Aorta (tissue), 5 donors: ENCODE results near the gene NBEAL1. TPM values are rescaled to one million over a fixed set of nuclear protein-coding genes. Genes with fewer than 3 reads are reported as not detected.
"Not testable (repeated sequence)": the region's sequence is repeated elsewhere in the genome, so short reads cannot be mapped to it uniquely, and the experiment has no call there.

Experiments
- ATAC-seq: fragments of 200-7000 bp; cut with Tn5 transposase; one replicate; pipeline ENCODE4 v1.9.1; 2022; ENCODE audit warnings: moderate library complexity; ENCODE audit not compliant: low FRiP score
- DNase-seq, 2 donors: peaks; one replicate each; pipeline ENCODE4 v3.0.0-alpha.2; 2020
- H3K27ac ChIP-seq, 2 donors: one replicate each; pipeline ENCODE4 v1.5.1; 2013; ENCODE audit warnings: low read length in 2 of 2, mild to moderate bottlenecking in 2 of 2, moderate library complexity in 2 of 2, control low read depth in 1 of 2, inconsistent platforms in 1 of 2, low read depth in 1 of 2
- H3K27me3 ChIP-seq, 2 donors: one replicate each; pipeline ENCODE4 v1.6.1; 2013; ENCODE audit warnings: control low read depth in 1 of 2, low read length in 1 of 2, mild to moderate bottlenecking in 1 of 2, moderate library complexity in 1 of 2; ENCODE audit not compliant: insufficient read depth in 2 of 2, control insufficient read depth in 1 of 2
- H3K36me3 ChIP-seq, 2 donors: one replicate each; pipeline ENCODE4 v1.6.1; 2013; ENCODE audit warnings: control low read depth in 1 of 2, low read length in 1 of 2, mild to moderate bottlenecking in 1 of 2; ENCODE audit not compliant: insufficient read depth in 2 of 2, control insufficient read depth in 1 of 2
- H3K4me1 ChIP-seq, 2 donors: one replicate each; pipeline ENCODE4 v1.6.1; 2013; ENCODE audit warnings: low read length in 2 of 2, control low read depth in 1 of 2, mild to moderate bottlenecking in 1 of 2, moderate library complexity in 1 of 2; ENCODE audit not compliant: insufficient read depth in 2 of 2, control insufficient read depth in 1 of 2
- H3K4me3 ChIP-seq, 2 donors: one replicate each; pipeline ENCODE4 v1.5.1; 2013; ENCODE audit warnings: low read length in 2 of 2, control low read depth in 1 of 2, mild to moderate bottlenecking in 1 of 2
- H3K9me3 ChIP-seq: one replicate; pipeline ENCODE4 v1.6.1; 2013; ENCODE audit warnings: mild to moderate bottlenecking, low read length; ENCODE audit not compliant: control insufficient read depth
- WGBS, 2 donors: extraction: QIAGEN DNeasy Blood & Tissue Kit; methylation state at CpG; one replicate each; pipeline ENCODE4 v1.1.7; 2013; 5-methylcytosine and 5-hydroxymethylcytosine counted together
- intact Hi-C, 2 donors: fragments of 100-400 bp; cut with DNase I; formaldehyde crosslinking; loops; one replicate each; pipeline versions ENCODE4 v1.14.2 to v1.15.0; 2022
- polyA plus RNA-seq, 2 donors: library from polyadenylated mRNA; stranded (reverse); fragments of 200-250 nt; gene quantifications; one replicate each; pipeline ENCODE4 v1.2.3, GENCODE V29; 2013
- total RNA-seq, 2 donors: library from RNA; stranded (reverse); fragmentation: NEBNext Ultra II Directional; extraction: Animal tissue kit (Norgen Biotek cat#: 25700); gene quantifications; one replicate each; pipeline ENCODE4 v1.2.1, GENCODE V29; 2021
- donor health status: healthy with polysubstance abuse.
- donor health status: Bipolar disorder and iron deficiency.
- donor health status: DM: no; HTN: no; CAD: no.
- donor health status: DM: no; HTN: no; CAD: no.
- donor health status: DM: yes; HTN: yes; CAD: no.

NBEAL1 gene
- total and polyA plus RNA-seq, 4 donors = 15.0 to 178 (median 41.9) TPM

DNA sequence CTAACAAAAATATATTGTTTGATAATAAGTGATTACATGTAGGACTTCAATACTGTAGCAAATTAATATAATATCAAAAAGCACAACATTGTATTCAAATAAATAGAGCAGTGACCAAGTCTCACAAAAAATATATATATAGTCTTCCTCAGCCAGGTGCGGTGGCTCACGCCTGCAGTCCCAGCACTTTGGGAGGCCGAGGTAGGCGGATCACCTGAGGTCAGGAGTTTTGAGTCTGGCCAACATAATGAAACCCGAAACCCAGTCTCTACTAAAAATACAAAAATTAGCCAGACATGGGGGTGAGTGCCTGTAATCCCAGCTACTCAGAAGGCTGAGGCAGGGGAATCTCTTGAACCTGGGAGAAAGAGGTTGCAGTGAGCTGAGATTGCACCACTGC, 148.0 kb downstream of the NBEAL1 start:
- H3K4me1 ChIP-seq, H3K4me3 ChIP-seq, ATAC-seq, H3K9me3 ChIP-seq, H3K27me3 ChIP-seq, intact Hi-C loops, H3K36me3 ChIP-seq, DNase-seq, H3K27ac ChIP-seq: not testable (repeated sequence)
- 96 to 99% methylated on average over 5 of the region's 5 CpGs for whole genome bisulfite sequencing, 2 donors

DNA sequence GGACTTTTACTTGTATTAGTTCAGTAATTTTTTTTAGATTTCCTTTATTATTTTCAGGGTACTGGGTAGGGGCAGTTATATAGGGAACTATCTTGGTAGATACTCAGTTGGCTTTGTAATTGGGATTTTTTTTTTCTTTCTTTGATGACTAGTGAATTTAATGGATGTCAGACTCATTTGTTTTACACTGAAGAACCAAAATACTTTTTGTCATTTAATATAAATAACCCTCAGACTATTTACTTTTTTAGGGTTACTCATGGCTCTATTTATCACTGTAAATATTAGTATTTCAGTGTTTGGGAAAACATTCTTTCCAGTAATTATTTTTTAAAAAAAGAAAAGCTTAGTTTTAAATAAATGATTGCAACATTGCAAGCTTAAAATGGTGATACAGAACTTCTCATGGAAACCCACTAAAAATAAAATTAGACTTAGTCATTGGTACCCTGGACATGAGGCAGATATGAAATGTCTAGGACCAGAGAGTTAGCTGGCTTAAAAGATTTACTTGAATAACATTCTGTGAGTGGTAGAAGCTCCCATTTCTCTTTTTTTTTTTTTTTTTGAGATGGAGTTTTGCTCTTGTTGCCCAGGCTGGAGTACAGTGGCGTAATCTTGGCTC, 149.7 kb downstream of the NBEAL1 start:
- Histone ChIP-seq H3K27ac (no peak overlapping the region), H3K4me3 (no peak overlapping the region), H3K27me3 (no peaks in the 10 kb centered on the region), H3K4me1 (no peaks in the 10 kb centered on the region), H3K36me3 (peaks cover 0 to 3% of the 10 kb centered on the region in 2 donors), H3K9me3 (no peaks in the 10 kb centered on the region)
- intact Hi-C loops = no loop called here
- DNase-seq (no peak), ATAC-seq (peak; percentile 57)
- WGBS, 2 donors = 73 to 92% methylated on average over 1 of the region's 1 CpG

GRCh38 chr2:203167751-203168150, 153.1 kb downstream of the NBEAL1 start:
- no peaks in the 10 kb centered on the region for H3K4me1 ChIP-seq
- no peaks in the 10 kb centered on the region for H3K27me3 ChIP-seq
- H3K36me3 ChIP-seq = peaks cover 0 to 3% of the 10 kb centered on the region in 2 donors
- H3K4me3 ChIP-seq = no peak overlapping the region
- intact Hi-C loops = no loop called here
- ATAC-seq (no peak), DNase-seq (no peak)
- no peak overlapping the region for H3K27ac ChIP-seq
- 88 to 93% methylated on average over 5 of the region's 5 CpGs for WGBS, 2 donors
- H3K9me3 ChIP-seq = no peaks in the 10 kb centered on the region

- Histone ChIP-seq H3K36me3 (peaks cover 0 to 3% of the 10 kb centered on the region in 2 donors), H3K9me3 (no peaks in the 10 kb centered on the region), H3K27ac (no peak overlapping the region), H3K4me1 (no peaks in the 10 kb centered on the region), H3K27me3 (no peaks in the 10 kb centered on the region), H3K4me3 (no peak overlapping the region)
- DNase-seq (no peak), ATAC-seq (no peak)
- intact Hi-C loops = no loop called here
- WGBS, 2 donors = 19 to 21% methylated on average over 4 of the region's 4 CpGs
Observed at GRCh38 chr2:203170502-203170901, 155.8 kb downstream of the NBEAL1 start.

DNA sequence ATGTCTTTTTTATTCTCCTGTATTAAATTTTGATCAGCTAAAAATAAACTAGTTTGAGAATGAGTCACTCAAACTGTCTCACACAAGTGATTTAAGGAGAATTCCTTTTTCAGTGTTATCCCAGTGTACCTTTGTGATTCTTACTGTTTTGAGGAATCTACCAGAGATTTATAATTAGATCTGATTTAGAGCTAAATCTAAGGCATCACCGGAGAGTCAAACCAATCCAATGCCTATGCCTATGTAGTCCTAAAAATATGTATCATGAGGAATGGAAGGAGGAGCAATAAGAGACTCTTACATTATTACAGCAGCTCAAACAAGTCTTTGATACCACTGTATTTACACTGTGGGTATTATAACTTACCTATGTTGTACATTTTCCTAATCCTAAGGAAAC, 160.7 kb downstream of the NBEAL1 start:
- H3K36me3 ChIP-seq = no peaks in the 10 kb centered on the region
- H3K4me1 ChIP-seq = no peaks in the 10 kb centered on the region
- H3K27ac ChIP-seq = no peak overlapping the region
- 32 to 35% methylated on average over 1 of the region's 1 CpG for WGBS, 2 donors
- H3K27me3 ChIP-seq = no peaks in the 10 kb centered on the region
- intact Hi-C loops = no loop called here
- DNase-seq (no peak), ATAC-seq (no peak)
- no peaks in the 10 kb centered on the region for H3K9me3 ChIP-seq
- no peak overlapping the region for H3K4me3 ChIP-seq

- intact Hi-C loops = no loop called here
- Histone ChIP-seq H3K4me3 (no peak overlapping the region), H3K27me3 (no peaks in the 10 kb centered on the region), H3K9me3 (no peaks in the 10 kb centered on the region), H3K4me1 (no peaks in the 10 kb centered on the region), H3K36me3 (peaks cover 0 to 5% of the 10 kb centered on the region in 2 donors), H3K27ac (no peak overlapping the region)
- no peak for DNase-seq
- ATAC-seq = no peak
Observed at GRCh38 chr2:203177361-203177760, 162.7 kb downstream of the NBEAL1 start.

DNA sequence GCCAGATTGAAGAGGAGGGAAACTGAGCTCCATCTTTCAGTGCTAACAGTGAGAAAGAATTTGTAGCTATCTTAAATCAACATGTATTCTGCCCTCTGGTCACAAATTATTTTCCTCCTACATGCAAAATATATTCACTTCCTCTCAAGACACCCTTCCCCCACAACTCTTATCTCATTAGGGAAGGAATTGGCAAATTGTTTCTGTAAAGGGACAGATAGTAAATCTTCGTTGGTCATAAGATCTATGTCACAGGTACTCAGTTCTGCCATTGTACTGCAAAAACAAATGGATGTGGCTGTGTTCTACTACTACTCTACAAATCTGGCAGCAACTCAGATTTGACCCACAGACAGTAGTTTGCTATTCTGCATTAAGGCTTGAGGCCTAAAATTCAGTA, 171.2 kb downstream of the NBEAL1 start:
- ATAC-seq (no peak), DNase-seq (no peak)
- Histone ChIP-seq H3K9me3 (no peaks in the 10 kb centered on the region), H3K4me1 (no peaks in the 10 kb centered on the region), H3K27ac (no peak overlapping the region), H3K4me3 (no peak overlapping the region), H3K27me3 (no peaks in the 10 kb centered on the region), H3K36me3 (peaks cover 5 to 6% of the 10 kb centered on the region in 2 donors)
- intact Hi-C loops = no loop called here
- 72 to 89% methylated on average over 1 of the region's 1 CpG for WGBS, 2 donors

DNA sequence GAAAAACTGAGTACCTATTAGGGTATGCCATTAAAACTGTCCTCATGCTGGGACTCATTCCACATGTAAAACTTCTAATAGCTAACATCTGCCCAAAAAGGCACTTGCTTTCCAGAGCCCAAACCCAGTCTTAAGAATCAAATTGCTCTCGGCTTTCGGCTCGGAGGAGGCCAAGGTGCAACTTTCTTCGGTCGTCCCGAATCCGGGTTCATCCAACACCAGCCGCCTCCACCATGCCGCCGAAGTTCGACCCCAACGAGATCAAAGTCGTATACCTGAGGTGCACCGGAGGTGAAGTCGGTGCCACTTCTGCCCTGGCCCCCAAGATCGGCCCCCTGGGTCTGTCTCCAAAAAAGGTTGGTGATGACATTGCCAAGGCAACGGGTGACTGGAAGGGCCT, 175.9 kb downstream of the NBEAL1 start:
- H3K27ac ChIP-seq, ATAC-seq, H3K27me3 ChIP-seq, H3K4me1 ChIP-seq, intact Hi-C loops, H3K4me3 ChIP-seq, DNase-seq, H3K36me3 ChIP-seq, H3K9me3 ChIP-seq: not testable (repeated sequence)
- 92 to 96% methylated on average over 14 to 16 of the region's 17 CpGs for WGBS, 2 donors

DNA sequence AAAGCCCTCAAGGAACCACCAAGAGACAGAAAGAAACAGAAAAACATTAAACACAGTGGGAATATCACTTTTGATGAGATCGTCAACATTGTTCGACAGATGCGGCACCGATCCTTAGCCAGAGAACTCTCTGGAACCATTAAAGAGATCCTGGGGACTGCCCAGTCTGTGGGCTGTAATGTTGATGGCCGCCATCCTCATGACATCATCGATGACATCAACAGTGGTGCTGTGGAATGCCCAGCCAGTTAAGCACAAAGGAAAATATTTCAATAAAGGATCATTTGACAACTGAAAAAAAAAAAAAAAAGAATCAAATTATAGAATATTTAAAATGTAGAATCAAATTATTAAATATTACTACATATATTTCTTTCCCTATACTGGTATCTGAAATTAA, 176.4 kb downstream of the NBEAL1 start:
- ATAC-seq = not testable (repeated sequence)

More for the DNA sequence above, 176.4 kb downstream of the NBEAL1 start:
- H3K27ac ChIP-seq, H3K9me3 ChIP-seq, H3K4me1 ChIP-seq, H3K36me3 ChIP-seq, H3K27me3 ChIP-seq, H3K4me3 ChIP-seq, intact Hi-C loops, DNase-seq: not testable (repeated sequence)
- 96 to 97% methylated on average over 6 of the region's 6 CpGs for WGBS, 2 donors
